Karpas-422 (cell line): Measurements from ENCODE around the gene CSRP1. TPM values are rescaled to one million over a fixed set of nuclear protein-coding genes. Genes with fewer than 3 reads are reported as not detected.

Experiments used
- DNase-seq: peaks from one replicate; pipeline ENCODE4 v3.0.0-alpha.2; 2015
- H2AFZ ChIP-seq: fragments of 200-600 bp; sonication (generic); 2 replicates; pipeline ENCODE4 v1.6.1; 2014; ENCODE audit warnings: antibody characterized with exemption, low read length, mixed read lengths
- H3K27ac ChIP-seq: fragments of 200-600 bp; sonication (generic); 2 replicates; pipeline ENCODE4 v1.5.1; 2014; ENCODE audit warnings: mild to moderate bottlenecking, low read length, moderate library complexity
- H3K27me3 ChIP-seq: fragments of 200-600 bp; sonication (generic); 2 replicates; pipeline ENCODE4 v1.6.1; 2014; ENCODE audit warnings: low read length, mixed read lengths
- H3K36me3 ChIP-seq: fragments of 200-600 bp; sonication (generic); 2 replicates; pipeline ENCODE4 v1.6.1; 2014; ENCODE audit warnings: low read length, mixed read lengths; ENCODE audit not compliant: insufficient read depth
- H3K4me1 ChIP-seq: fragments of 200-600 bp; sonication (generic); 2 replicates; pipeline ENCODE4 v1.6.1; 2014; ENCODE audit warnings: mild to moderate bottlenecking, low read length, mixed read lengths
- H3K4me2 ChIP-seq: fragments of 200-600 bp; sonication (generic); 2 replicates; pipeline ENCODE4 v1.6.1; 2014; ENCODE audit warnings: low read length, low read depth, mild to moderate bottlenecking; ENCODE audit not compliant: poor library complexity, severe bottlenecking
- H3K4me3 ChIP-seq: fragments of 200-600 bp; sonication (generic); 2 replicates; pipeline ENCODE4 v1.5.1; 2014; ENCODE audit warnings: mild to moderate bottlenecking, antibody characterized with exemption, low read length, mixed read lengths
- H3K79me2 ChIP-seq: fragments of 200-600 bp; sonication (generic); 2 replicates; pipeline ENCODE4 v1.6.1; 2014; ENCODE audit warnings: mild to moderate bottlenecking, low read length, mixed read lengths
- H3K9ac ChIP-seq: fragments of 200-600 bp; sonication (generic); 2 replicates; pipeline ENCODE4 v1.6.0; 2014; ENCODE audit warnings: low read length
- H3K9me2 ChIP-seq: fragments of 200-600 bp; sonication (generic), shearing (Covaris generic); replicated peaks from 2 replicates; pipeline ENCODE4 v1.6.0; 2014; ENCODE audit warnings: mild to moderate bottlenecking, low read length, moderate library complexity; ENCODE audit not compliant: insufficient read depth
- H3K9me3 ChIP-seq: fragments of 300-700, 200-600 bp; sonication (generic); 2 replicates; pipeline ENCODE4 v1.6.1; 2014; ENCODE audit warnings: low read length, mixed read lengths
- H4K20me1 ChIP-seq: fragments of 200-600 bp; sonication (generic); 2 replicates; pipeline ENCODE4 v1.6.1; 2014; ENCODE audit warnings: mild to moderate bottlenecking, antibody characterized with exemption, low read length, low read depth; ENCODE audit not compliant: insufficient read depth
- total RNA-seq: library from RNA; depleted of rRNA; stranded (reverse); fragments of >200 nt; shearing (Covaris generic); gene quantifications from 2 replicates; pipeline ENCODE4 v1.2.3, GENCODE V29; 2014; ENCODE audit warnings: low replicate concordance; rRNA removed

CSRP1 gene
- total RNA-seq, 1 experiment from 2014 or later: 39.8 TPM

DNA sequence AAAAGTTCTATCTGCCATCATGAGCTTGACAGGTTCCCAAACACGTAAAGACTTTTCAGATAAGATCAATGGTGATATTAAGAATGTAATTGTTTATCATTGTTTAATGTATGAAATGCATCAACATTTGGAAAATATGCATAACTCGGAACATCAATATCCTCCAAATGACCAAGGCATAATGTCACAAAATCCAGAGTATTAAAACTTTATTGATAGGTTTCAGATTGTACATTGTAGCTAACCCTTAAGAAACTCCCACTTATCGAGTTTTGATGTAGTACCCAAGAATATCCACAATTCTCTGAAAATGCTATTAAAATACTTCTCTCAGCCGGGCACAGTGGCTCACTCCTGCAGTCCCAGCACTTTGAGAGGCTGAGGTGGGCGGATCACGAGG is 73.3 kb downstream of the CSRP1 start:
- H3K4me1 ChIP-seq: peaks cover 74% of the 10 kb centered on the region
- no peaks in the 10 kb centered on the region for H4K20me1 ChIP-seq
- no peaks in the 10 kb centered on the region for H3K9me3 ChIP-seq
- H3K9ac ChIP-seq: no peak overlapping the region
- no peaks in the 10 kb centered on the region for H3K9me2 ChIP-seq
- DNase-seq: no peak
- no peaks in the 10 kb centered on the region for H3K36me3 ChIP-seq
- no peak overlapping the region for H3K4me2 ChIP-seq
- H3K27ac ChIP-seq: no peak overlapping the region
- H3K4me3 ChIP-seq: no peak overlapping the region
- no peaks in the 10 kb centered on the region; the same call in 1 of the 2 replicates for H3K79me2 ChIP-seq
- H3K27me3 ChIP-seq: no peaks in the 10 kb centered on the region
- no peak overlapping the region for H2AFZ ChIP-seq

Other genes starting within 250 kb of the CSRP1 start
- not detected in 2 replicates for gene PKP1, start 223.6 kb downstream of the CSRP1 start, total RNA-seq
- 0.11 and 0.37 TPM in 2 replicates for gene TNNT2, start 129.4 kb downstream of the CSRP1 start, total RNA-seq
- 0.76 and 1.2 TPM in 2 replicates for gene LAD1, start 107.8 kb downstream of the CSRP1 start, total RNA-seq
- 333 and 375 TPM in 2 replicates for gene TNNI1, start 85.4 kb downstream of the CSRP1 start, total RNA-seq
- not detected in 2 replicates for gene PHLDA3, start 37.9 kb downstream of the CSRP1 start, total RNA-seq
- 0.83 and 2.9 TPM in 2 replicates for gene NAV1, start 32.0 kb upstream of the CSRP1 start, total RNA-seq